Dedifferentiated amniotic fluid mesenchymal stem cell (primary cell): Measurements from ENCODE around the gene RNU6-1.
A peak's percentile ranks its signal among the peaks of the same experiment; 100 is the strongest.

ENCODE experiments used
- DNase-seq: peaks from one replicate; pipeline ENCODE4 v3.0.0-alpha.2; 2016; ENCODE audit errors: extremely low spot score

RNU6-1 gene

DNA sequence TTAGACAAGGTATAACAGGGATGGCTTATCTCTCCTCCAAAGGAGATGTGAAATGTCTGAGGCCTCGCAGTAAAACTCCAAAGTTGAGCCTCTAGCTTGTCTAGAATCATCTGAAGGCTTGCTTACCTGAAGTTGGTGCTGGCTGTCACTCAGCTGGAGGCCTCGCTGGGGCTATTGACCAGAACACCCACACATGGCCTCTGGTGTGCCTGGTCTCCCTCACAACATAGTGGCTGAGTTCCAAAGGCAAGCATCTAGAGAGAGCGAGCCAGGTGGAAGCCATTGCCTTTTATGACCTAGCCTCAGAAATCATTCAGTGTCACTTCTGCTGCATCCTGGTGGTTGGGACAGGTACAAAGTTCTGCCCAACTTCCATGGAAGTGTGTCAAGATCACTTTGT, 17.4 kb upstream of the RNU6-1 start:
- no peak for DNase-seq

- no peak for DNase-seq
These were observed 16.0 kb upstream of the RNU6-1 start for GRCh38 chr15:67855842-67856241.

DNA sequence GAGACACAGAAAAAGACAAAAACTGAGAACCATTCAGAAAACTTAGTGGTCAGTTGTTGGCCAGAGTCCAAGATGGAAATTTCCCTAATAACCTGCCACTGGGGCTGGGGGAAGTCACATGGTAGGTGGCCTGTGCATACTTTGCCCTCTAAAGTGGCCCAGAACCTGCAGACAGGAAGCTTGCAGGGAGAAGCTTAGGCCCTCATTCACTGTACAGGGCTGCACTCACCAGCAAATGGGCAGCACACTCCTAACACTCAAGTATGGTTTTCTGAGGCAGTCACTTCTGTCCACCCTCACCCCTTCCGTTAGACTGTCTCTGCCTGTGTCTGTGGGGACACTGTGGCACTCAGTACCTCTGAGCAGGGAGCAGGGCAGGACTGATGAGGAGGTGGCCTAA, 14.5 kb upstream of the RNU6-1 start:
- DNase-seq = no peak

GRCh38 chr15:67853454-67853853, 13.6 kb upstream of the RNU6-1 start:
- no peak for DNase-seq

DNA sequence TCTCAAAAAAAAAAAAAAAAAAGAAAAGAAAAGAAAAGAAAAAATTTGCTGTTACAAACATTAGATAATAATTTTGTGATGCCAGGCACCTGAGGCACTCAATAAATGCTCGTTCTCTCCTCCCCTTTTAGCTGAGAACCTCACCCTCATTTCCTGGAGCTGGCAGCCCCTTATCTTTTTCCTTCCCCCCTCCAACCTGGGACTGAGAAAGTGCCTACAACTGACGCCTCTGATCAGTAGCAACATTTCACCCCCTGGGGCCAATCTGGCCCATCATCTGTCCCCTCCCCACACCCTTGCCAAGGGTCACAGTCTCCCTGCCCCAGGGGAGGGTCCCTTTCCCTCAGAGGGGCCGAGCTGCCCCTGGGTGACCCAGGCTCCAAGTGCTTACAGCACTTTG, 12.6 kb upstream of the RNU6-1 start:
- no peak for DNase-seq

- DNase-seq = no peak
These were observed 11.2 kb upstream of the RNU6-1 start for GRCh38 chr15:67850994-67851571.

- DNase-seq = no peak
These were observed 10.5 kb upstream of the RNU6-1 start for GRCh38 chr15:67850336-67850735.

GRCh38 chr15:67849538-67849937, 9.7 kb upstream of the RNU6-1 start:
- DNase-seq = no peak

DNA sequence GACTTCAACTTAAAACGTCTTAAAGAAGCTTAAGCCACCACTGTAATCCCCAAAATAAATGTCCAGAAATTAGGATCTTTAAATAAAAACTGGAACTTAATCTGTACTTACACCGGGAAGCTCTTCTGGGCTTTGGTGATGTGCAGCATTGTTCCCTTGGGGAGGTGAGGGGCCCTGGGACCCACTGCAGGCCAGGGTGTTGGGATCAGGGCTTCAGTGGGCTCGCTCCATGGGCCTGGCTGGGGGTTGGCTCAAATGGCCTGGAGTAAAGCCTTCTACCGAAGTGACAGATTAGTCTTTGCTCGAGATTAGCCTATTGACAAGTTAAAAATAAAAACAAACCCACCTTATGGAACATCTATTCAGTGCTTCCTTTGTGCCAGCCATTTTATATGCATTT, 6.1 kb upstream of the RNU6-1 start:
- DNase-seq = no peak

DNA sequence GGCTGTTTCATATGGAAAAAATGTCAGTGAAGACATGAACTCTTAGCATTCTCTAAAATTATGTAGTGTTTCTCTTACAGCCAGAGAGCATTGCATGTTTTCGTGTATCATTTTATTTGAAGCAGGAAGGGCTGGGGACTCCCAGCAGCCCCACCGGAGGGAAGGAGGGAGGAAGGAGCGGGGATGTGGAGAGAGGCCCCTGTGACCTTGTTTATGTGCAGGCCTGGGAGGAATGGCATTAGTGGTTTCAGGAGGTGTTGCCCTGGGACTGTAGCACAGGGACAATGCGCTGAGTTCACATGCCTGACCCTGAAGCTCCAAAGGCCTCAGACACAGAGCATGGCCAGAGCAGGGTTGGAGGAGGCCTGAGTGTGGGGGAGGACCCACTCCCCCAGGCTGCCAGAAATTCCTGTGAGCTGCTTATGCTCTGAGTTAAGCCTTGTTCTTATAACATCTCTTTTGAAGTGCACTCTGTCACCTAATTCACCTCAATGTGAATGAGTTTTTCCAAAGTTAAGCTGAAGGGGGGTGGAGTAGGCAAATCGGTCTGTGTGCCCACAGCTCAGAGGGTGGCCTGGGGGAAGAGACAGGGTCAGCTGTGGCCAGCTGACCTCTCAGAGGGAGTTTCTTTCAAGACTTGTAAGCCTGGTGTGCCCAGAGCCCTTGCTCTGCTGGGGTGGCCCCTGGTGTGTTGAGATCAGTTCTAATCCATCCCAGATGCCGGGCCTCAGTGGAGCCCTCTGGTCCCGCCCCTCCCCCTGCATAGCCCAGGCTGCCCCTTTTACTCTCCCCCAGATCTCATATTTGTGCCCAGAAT, 3.9 kb upstream of the RNU6-1 start:
- DNase-seq = no peak

GRCh38 chr15:67843092-67843501, 3.3 kb upstream of the RNU6-1 start:
- no peak for DNase-seq

GRCh38 chr15:67841513-67841762, 1.6 kb upstream of the RNU6-1 start:
- no peak for DNase-seq

- no peak for DNase-seq
These were observed 1.1 kb upstream of the RNU6-1 start for GRCh38 chr15:67840749-67841512.

DNA sequence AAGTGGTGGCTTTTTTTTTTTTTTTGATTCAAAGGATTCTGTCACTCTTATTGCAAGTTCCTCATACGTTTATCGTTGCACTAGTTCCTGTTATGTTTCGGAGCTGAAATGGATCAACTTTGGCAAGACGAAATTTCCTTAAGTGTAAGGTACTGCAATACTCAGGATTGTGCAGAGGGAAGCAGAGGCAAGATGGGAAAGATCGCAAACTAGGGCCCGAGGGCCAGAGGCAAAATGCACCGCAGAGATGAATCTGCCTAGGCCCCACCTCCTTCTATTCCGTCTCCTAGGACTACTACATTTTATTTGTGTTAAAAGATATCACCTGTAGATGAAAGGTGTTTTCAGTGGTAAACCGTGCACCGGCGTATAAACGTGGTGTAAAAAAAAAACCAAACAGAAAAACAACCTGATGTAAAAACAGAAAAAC, 331 bp downstream of the RNU6-1 start:
- DNase-seq = peak; percentile 31

DNA sequence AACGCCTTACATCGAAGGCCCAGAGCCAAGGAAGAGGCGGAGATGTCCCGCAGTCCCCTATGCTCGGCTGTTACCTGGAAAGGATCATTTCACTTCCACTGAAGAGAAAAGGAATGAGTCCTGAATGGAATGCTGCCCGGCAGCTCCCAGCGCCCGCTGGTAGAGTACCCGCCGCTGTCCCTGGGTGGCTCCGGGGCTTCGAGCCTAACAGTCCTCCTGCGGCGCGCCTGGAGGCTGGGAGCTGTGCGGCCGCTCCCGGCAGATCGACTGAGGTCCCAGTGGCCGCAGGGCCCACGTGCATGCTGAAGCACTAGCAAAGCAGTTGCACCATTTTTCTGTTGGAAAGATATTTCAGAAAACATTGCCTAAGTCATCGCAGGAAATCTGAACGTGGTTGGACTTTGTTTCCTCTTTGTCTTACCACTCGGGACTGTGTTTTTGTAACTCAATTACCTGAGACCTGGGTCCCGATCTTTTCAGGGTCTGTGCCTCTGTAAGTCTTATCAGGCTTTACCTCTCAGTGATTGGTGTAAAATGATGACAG, 984 bp downstream of the RNU6-1 start:
- DNase-seq = no peak

DNA sequence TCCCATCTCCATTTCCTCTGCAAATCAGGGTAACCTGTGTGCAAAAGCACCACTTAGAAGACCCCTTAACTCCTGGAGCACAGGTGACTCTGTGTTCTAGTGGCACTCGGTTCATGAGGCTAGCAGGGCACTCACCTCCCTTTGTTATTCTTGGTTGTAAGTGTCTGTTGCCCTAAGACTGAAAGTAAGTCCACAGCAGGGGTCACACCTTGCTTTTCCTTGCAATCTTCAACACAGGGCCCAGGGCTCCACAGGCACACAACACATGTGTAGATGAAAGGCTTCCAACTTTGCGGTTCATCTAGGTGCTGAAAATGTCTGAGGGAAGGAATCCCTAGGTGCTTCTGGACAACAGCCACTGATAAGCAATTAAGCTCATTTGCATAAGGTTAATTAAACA, 2.9 kb downstream of the RNU6-1 start:
- no peak for DNase-seq

DNA sequence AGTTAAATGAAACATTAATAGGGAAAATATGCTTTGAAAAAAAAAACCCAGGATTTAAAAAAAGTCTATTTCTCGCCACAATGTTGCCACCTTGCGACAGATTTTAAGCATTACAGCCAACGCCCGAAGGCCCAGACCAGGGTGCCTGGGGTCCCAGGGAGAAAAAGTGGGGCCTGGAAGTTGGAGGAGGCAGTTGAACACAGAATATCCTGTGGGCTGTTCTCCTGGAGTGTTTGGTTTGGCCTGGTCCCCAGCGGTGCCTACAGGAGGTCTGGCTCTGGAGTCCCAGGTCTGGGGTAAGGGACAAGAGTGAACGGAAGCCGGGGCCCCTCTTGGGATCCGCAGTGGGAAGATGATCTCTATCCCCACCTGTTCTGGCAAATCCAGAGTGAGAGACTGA, 3.4 kb downstream of the RNU6-1 start:
- DNase-seq = peak; percentile 53

- no peak for DNase-seq
These were observed 3.8 kb downstream of the RNU6-1 start for GRCh38 chr15:67836134-67836455.

- no peak for DNase-seq
These were observed 4.3 kb downstream of the RNU6-1 start for GRCh38 chr15:67835297-67836133.

DNA sequence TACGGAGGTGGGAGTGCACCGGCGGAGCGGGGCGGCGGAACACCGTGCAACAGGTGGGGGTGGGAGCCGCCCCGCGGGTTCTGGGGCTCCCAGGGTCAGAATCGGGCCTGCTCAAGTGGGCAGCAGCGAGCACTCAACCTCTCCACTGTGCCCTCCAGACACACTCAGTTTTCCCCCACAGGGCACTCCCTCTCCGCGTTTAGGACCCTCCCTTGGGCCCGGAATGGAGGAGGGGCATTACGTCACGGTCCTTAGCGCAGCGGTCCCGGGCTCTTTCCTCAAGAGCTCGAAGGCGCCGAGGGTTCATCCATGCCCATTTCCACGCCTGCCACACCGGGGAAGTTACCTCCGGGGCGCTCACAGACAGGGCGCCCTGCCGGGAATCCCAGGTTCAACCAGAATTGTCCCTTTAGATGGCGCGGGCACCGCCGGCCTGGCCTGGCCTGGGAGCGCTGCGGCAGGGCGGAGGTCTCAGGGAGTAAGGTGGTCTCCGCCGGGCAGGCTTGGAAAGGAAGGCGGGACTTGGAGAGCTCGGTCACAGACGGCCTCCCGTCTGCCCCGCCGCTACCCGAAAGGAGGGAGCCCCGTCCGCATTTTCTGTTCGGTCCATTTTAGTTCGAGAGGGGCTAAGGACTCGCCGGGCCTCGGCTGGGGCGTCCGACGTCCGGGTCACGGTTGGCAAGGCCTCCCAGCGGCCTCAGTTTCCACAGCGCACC, 5.1 kb downstream of the RNU6-1 start:
- no peak for DNase-seq

DNA sequence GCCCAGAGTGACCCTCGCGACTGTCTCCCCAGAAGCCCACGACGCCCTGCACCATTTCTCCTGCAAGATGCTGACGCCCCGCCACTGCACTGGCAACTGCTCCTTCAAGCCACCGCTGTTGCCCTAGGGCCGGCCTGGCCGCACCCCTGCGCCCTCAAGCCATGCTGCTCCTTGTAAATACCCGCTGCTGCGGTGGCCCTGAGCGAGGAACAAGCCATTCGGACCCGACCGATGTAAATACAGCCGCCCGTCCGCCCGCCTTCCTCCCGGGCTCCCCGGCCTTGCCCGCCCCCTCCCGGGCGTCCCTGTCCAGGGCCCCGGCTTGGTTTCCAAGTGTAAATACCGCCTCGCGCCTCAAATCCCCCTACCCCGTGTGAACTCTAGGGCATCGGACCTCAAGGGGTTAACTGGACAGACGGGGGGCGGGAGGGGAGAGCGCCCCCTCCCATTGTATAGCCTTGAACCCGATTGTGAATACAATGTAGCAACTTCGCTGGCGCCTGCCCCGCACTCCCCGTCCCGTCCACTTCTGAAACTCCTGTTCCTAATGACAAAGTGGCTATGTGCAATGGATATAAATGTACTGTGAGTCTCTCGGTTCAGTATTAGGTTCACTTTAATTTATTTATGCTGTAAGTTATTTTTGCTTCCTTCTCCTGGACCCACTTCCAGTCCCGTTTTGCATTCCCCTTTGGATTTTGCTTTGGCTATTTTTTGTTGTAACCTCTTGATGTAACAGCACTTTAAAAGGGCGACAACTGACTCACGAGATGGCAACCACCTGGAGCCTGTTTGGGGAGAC, 5.9 kb downstream of the RNU6-1 start:
- no peak for DNase-seq
